ENCODE data around the gene EFCAB12. TPM values are rescaled to one million over a fixed set of nuclear protein-coding genes. Genes with fewer than 3 reads are reported as not detected.

The EFCAB12 gene
- total RNA-seq, 2 donors from 2014 or later, result 0.33 to 0.73 TPM

GRCh38 chr3:129416415-129416814, 12.0 kb downstream of the EFCAB12 start:
- no peak for DNase-seq
- H3K27ac Mint-ChIP-seq, result no peak overlapping the region
- no peaks in the 10 kb centered on the region for H3K9me3 ChIP-seq (ENCODE audit: control insufficient read depth, low read length)

GRCh38 chr3:129415830-129416229, 12.6 kb downstream of the EFCAB12 start:
- H3K36me3 Mint-ChIP-seq (ENCODE audit: low read depth), result no peaks in the 10 kb centered on the region
- WGBS, 2 experiments (ENCODE audit: insufficient coverage in 1 of 2, insufficient read length in 1 of 2), result 88 to 92% methylated on average over 5 to 6 of the region's 6 CpGs
- H3K4me1 Mint-ChIP-seq, result peaks cover 11% of the 10 kb centered on the region
- no peaks in the 10 kb centered on the region for H3K9me3 Mint-ChIP-seq
- no peak overlapping the region for H3K27ac Mint-ChIP-seq
- no peak overlapping the region for H3K4me3 ChIP-seq (ENCODE audit: low read length)
- H3K27me3 ChIP-seq (ENCODE audit: control insufficient read depth, insufficient read depth, low read length, poor library complexity, severe bottlenecking), result no peaks in the 10 kb centered on the region
- no peak overlapping the region for H3K9ac ChIP-seq (ENCODE audit: extremely low read depth, low read length, poor library complexity, severe bottlenecking)
- peak; percentile 17 for DNase-seq
- H3K27ac ChIP-seq (ENCODE audit: low read depth, low read length), result no peak overlapping the region
- peaks cover 11% of the 10 kb centered on the region for H3K27me3 Mint-ChIP-seq (ENCODE audit: insufficient read depth)
- no peak overlapping the region for H3K4me3 Mint-ChIP-seq
- H3K9me3 ChIP-seq (ENCODE audit: control insufficient read depth, low read length), result no peaks in the 10 kb centered on the region
- H3K36me3 ChIP-seq (ENCODE audit: control insufficient read depth, insufficient read depth, low read length), result no peaks in the 10 kb centered on the region
- no peaks in the 10 kb centered on the region for H3K4me1 ChIP-seq (ENCODE audit: control insufficient read depth, insufficient read depth, low read length)
- TF ChIP-seq CTCF (conservative IDR thresholded peaks at IDR 0.05), result no peak

More at GRCh38 chr3:129416415-129416814, 12.0 kb downstream of the EFCAB12 start:
- Histone ChIP-seq H3K4me1 (ENCODE audit: control insufficient read depth, insufficient read depth, low read length) (no peaks in the 10 kb centered on the region), H3K36me3 (ENCODE audit: control insufficient read depth, insufficient read depth, low read length) (no peaks in the 10 kb centered on the region), H3K4me3 (ENCODE audit: low read length) (no peak overlapping the region), H3K27ac (ENCODE audit: low read depth, low read length) (no peak overlapping the region), H3K9ac (ENCODE audit: extremely low read depth, low read length, poor library complexity, severe bottlenecking) (no peak overlapping the region), H3K27me3 (ENCODE audit: control insufficient read depth, insufficient read depth, low read length, poor library complexity, severe bottlenecking) (no peaks in the 10 kb centered on the region)
- Mint-ChIP-seq H3K9me3 (no peaks in the 10 kb centered on the region), H3K27me3 (ENCODE audit: insufficient read depth) (peaks cover 9% of the 10 kb centered on the region), H3K4me1 (peaks cover 11% of the 10 kb centered on the region), H3K4me3 (no peak overlapping the region), H3K36me3 (ENCODE audit: low read depth) (no peaks in the 10 kb centered on the region)
- WGBS, 2 experiments (ENCODE audit: insufficient coverage in 1 of 2, insufficient read length in 1 of 2), result 96 to 99% methylated on average over 4 of the region's 4 CpGs
- TF ChIP-seq CTCF (conservative IDR thresholded peaks at IDR 0.05), result no peak

- no peak overlapping the region for H3K27ac Mint-ChIP-seq
- DNase-seq, result peak; percentile 5
- Histone ChIP-seq H3K4me3 (ENCODE audit: low read length) (no peak overlapping the region), H3K27ac (ENCODE audit: low read depth, low read length) (no peak overlapping the region), H3K9me3 (ENCODE audit: control insufficient read depth, low read length) (no peaks in the 10 kb centered on the region), H3K36me3 (ENCODE audit: control insufficient read depth, insufficient read depth, low read length) (no peaks in the 10 kb centered on the region), H3K27me3 (ENCODE audit: control insufficient read depth, insufficient read depth, low read length, poor library complexity, severe bottlenecking) (no peaks in the 10 kb centered on the region), H3K9ac (ENCODE audit: extremely low read depth, low read length, poor library complexity, severe bottlenecking) (no peak overlapping the region), H3K4me1 (ENCODE audit: control insufficient read depth, insufficient read depth, low read length) (no peaks in the 10 kb centered on the region)
- no peak for TF ChIP-seq CTCF (conservative IDR thresholded peaks at IDR 0.05)
- WGBS, 2 experiments (ENCODE audit: insufficient coverage in 1 of 2, insufficient read length in 1 of 2), result 89 to 92% methylated on average over 1 to 3 of the region's 3 CpGs
- no peak overlapping the region for H3K4me3 Mint-ChIP-seq
- H3K9me3 Mint-ChIP-seq, result no peaks in the 10 kb centered on the region
- H3K4me1 Mint-ChIP-seq, result peaks cover 11% of the 10 kb centered on the region
- peaks cover 11% of the 10 kb centered on the region for H3K27me3 Mint-ChIP-seq (ENCODE audit: insufficient read depth)
- no peaks in the 10 kb centered on the region for H3K36me3 Mint-ChIP-seq (ENCODE audit: low read depth)
Observed at GRCh38 chr3:129415378-129415777, 13.1 kb downstream of the EFCAB12 start.
